H1 (cell line): ENCODE measurements around the gene PRR5L. TPM values are rescaled to one million over a fixed set of nuclear protein-coding genes. Genes with fewer than 3 reads are reported as not detected.
A peak's percentile ranks its signal among the peaks of the same experiment; 100 is the strongest.

Source experiments
- CTCF ChIA-PET: fragments of 300-600 bp; sonication (Branson Sonifier 250); formaldehyde crosslinking; loops from one replicate; lab custom pipeline; 2021; ENCODE audit not compliant: partially characterized antibody; lab: Charles Lee
- POLR2A ChIA-PET: fragments of 300-600 bp; sonication (Branson Sonifier 250); formaldehyde crosslinking; loops from one replicate; lab custom pipeline; 2021; ENCODE audit warnings: inconsistent platforms; ENCODE audit not compliant: partially characterized antibody; lab: Charles Lee
- DNase-seq, 2 experiments: peaks; one replicate each; pipeline versions ENCODE4 v3.0.0 to v3.0.0-alpha.2; 2010 to 2022; ENCODE audit warnings: low spot score in 2 of 2, low read depth in 1 of 2, mixed read lengths in 1 of 2
- FAIRE-seq: peaks from 2 replicates; lab custom pipeline; 2011; peaks lifted over from hg19 to GRCh38; lab: Jason Lieb, UNC
- H2AFZ ChIP-seq: 2 replicates; pipeline ENCODE4 v1.8.1; 2012; ENCODE audit warnings: low read length, inconsistent platforms
- H2AK5ac ChIP-seq: 2 replicates; pipeline ENCODE4 v1.6.1; 2013; ENCODE audit warnings: low read depth, low read length
- H2BK120ac ChIP-seq: replicated peaks from 2 replicates; pipeline ENCODE3; 2013; ENCODE audit warnings: low read depth, low read length, inconsistent platforms
- H2BK12ac ChIP-seq: 2 replicates; pipeline ENCODE4 v1.6.1; 2013; ENCODE audit warnings: low read depth, low read length
- H2BK15ac ChIP-seq: 2 replicates; pipeline ENCODE4 v1.6.1; 2013; ENCODE audit warnings: low read length
- H2BK20ac ChIP-seq: 2 replicates; pipeline ENCODE4 v1.6.1; 2013; ENCODE audit warnings: low read length
- H2BK5ac ChIP-seq: 2 replicates; pipeline ENCODE4 v1.6.1; 2013; ENCODE audit warnings: low read depth, low read length
- H3K14ac ChIP-seq: 2 replicates; pipeline ENCODE4 v1.6.1; 2013; ENCODE audit warnings: inconsistent platforms; ENCODE audit not compliant: insufficient read length
- H3K18ac ChIP-seq: 2 replicates; pipeline ENCODE4 v1.6.1; 2013; ENCODE audit warnings: low read length; ENCODE audit errors: extremely low read depth
- H3K23ac ChIP-seq: 2 replicates; pipeline ENCODE4 v1.6.1; 2013; ENCODE audit warnings: inconsistent platforms; ENCODE audit not compliant: insufficient read length
- H3K23me2 ChIP-seq: 2 replicates; pipeline ENCODE4 v1.6.1; 2013; ENCODE audit warnings: low read depth, low read length
- H3K27ac ChIP-seq: 2 replicates; pipeline ENCODE4 v1.6.1; 2011; ENCODE audit warnings: low read depth, low read length, inconsistent platforms
- H3K27me3 ChIP-seq, 4 experiments: replicated peaks in 1 of 4; 1 replicate in 1 of 4; 2 replicates in 3 of 4; pipeline versions ENCODE4 v1.6.1 to v1.8.1; 2011 to 2013; ENCODE audit warnings: low read length in 3 of 4, mild to moderate bottlenecking in 3 of 4, inconsistent platforms in 2 of 4, mixed read lengths in 2 of 4, moderate library complexity in 1 of 4; ENCODE audit not compliant: control insufficient read depth in 3 of 4, insufficient read depth in 3 of 4; ENCODE audit errors: extremely low read depth in 1 of 4
- H3K36me3 ChIP-seq, 4 experiments: 2 replicates each; pipeline versions ENCODE4 v1.6.1 to v1.8.1; 2011 to 2013; ENCODE audit warnings: mild to moderate bottlenecking in 4 of 4, low read length in 3 of 4, moderate library complexity in 2 of 4, control low read depth in 1 of 4, inconsistent platforms in 1 of 4; ENCODE audit not compliant: insufficient read depth in 4 of 4, control insufficient read depth in 2 of 4
- H3K4ac ChIP-seq: replicated peaks from 2 replicates; pipeline ENCODE3; 2013; ENCODE audit warnings: low read length, low read depth, mixed read lengths, inconsistent platforms; ENCODE audit not compliant: insufficient read length
- H3K4me1 ChIP-seq, 4 experiments: replicated peaks in 1 of 4; 1 replicate in 1 of 4; 2 replicates in 3 of 4; pipeline versions ENCODE4 v1.6.1 to v1.8.1; 2011 to 2013; ENCODE audit warnings: low read length in 3 of 4, inconsistent platforms in 2 of 4, mixed read lengths in 1 of 4; ENCODE audit not compliant: insufficient read depth in 4 of 4, control insufficient read depth in 3 of 4
- H3K4me2 ChIP-seq, 2 experiments: 2 replicates each; pipeline versions ENCODE4 v1.6.1 to v1.8.1; 2011 to 2013; ENCODE audit warnings: low read depth in 2 of 2, low read length in 2 of 2, control low read depth in 1 of 2, inconsistent platforms in 1 of 2, mild to moderate bottlenecking in 1 of 2; ENCODE audit not compliant: insufficient read depth in 1 of 2
- H3K4me3 ChIP-seq, 4 experiments: fragments of 200-600, 300-600 bp in 1 of 4; sonication (generic), shearing (Covaris generic), sonication (Bioruptor Twin) in 1 of 4; 2 replicates each; pipeline versions ENCODE4 v1.5.1 to v1.8.1; 2011 to 2016; ENCODE audit warnings: low read length in 4 of 4, low read depth in 3 of 4, control low read depth in 2 of 4, inconsistent platforms in 2 of 4, mild to moderate bottlenecking in 2 of 4, mixed read lengths in 1 of 4, moderate library complexity in 1 of 4; ENCODE audit not compliant: insufficient read depth in 2 of 4; ENCODE audit errors: extremely low read depth in 1 of 4
- H3K56ac ChIP-seq: replicated peaks from 2 replicates; pipeline ENCODE3; 2013; ENCODE audit warnings: low read depth, mild to moderate bottlenecking, mixed read lengths, low read length, inconsistent platforms; ENCODE audit not compliant: insufficient read length
- H3K79me1 ChIP-seq: 2 replicates; pipeline ENCODE4 v1.6.1; 2013; ENCODE audit warnings: low read depth, low read length, control low read depth
- H3K79me2 ChIP-seq, 2 experiments: 2 replicates each; pipeline versions ENCODE4 v1.6.1 to v1.8.1; 2012 to 2013; ENCODE audit warnings: low read length in 2 of 2, mild to moderate bottlenecking in 2 of 2, inconsistent platforms in 1 of 2; ENCODE audit not compliant: insufficient read depth in 2 of 2, control insufficient read depth in 1 of 2
- H3K9ac ChIP-seq, 4 experiments: replicated peaks in 1 of 4; 1 replicate in 1 of 4; 2 replicates in 3 of 4; pipeline versions ENCODE4 v1.6.1 to v1.8.1; 2011 to 2013; ENCODE audit warnings: low read depth in 3 of 4, low read length in 3 of 4, control low read depth in 2 of 4, mild to moderate bottlenecking in 2 of 4, moderate library complexity in 2 of 4, inconsistent platforms in 1 of 4; ENCODE audit errors: extremely low read depth in 1 of 4
- H3K9me3 ChIP-seq, 2 experiments: 2 replicates each; pipeline versions ENCODE4 v1.6.1 to v1.8.1; 2012 to 2013; ENCODE audit warnings: mild to moderate bottlenecking in 2 of 2, moderate library complexity in 2 of 2, control low read depth in 1 of 2, inconsistent platforms in 1 of 2, low read depth in 1 of 2, low read length in 1 of 2, mixed read lengths in 1 of 2; ENCODE audit not compliant: insufficient read depth in 2 of 2
- H4K20me1 ChIP-seq, 2 experiments: replicated peaks in 1 of 2; 2 replicates each; pipeline versions ENCODE3 to v1.8.1; 2011 to 2013; ENCODE audit warnings: inconsistent platforms in 2 of 2, low read length in 2 of 2, mild to moderate bottlenecking in 1 of 2; ENCODE audit not compliant: insufficient read depth in 2 of 2, control insufficient read depth in 1 of 2
- H4K5ac ChIP-seq: 2 replicates; pipeline ENCODE4 v1.6.1; 2013; ENCODE audit warnings: low read length, low read depth, mixed read lengths, inconsistent platforms; ENCODE audit not compliant: insufficient read length
- H4K8ac ChIP-seq: 2 replicates; pipeline ENCODE4 v1.8.0; 2013; ENCODE audit warnings: mild to moderate bottlenecking, moderate library complexity, low read length, inconsistent platforms; ENCODE audit not compliant: insufficient read depth; ENCODE audit errors: extremely low read depth
- H4K91ac ChIP-seq: replicated peaks from 2 replicates; pipeline ENCODE3; 2013; ENCODE audit warnings: low read length, mixed read lengths, inconsistent platforms; ENCODE audit not compliant: insufficient read length
- ATF3 ChIP-seq: IDR thresholded peaks from 2 replicates; pipeline ENCODE4 v1.6.1; 2011; ENCODE audit warnings: low read depth, mild to moderate bottlenecking, low read length; ENCODE audit not compliant: insufficient read depth
- CEBPB ChIP-seq: IDR thresholded peaks from 2 replicates; pipeline ENCODE4 v1.6.1; 2012; ENCODE audit warnings: low read depth, low read length
- EP300 ChIP-seq, 2 experiments: IDR thresholded peaks; 1 replicate in 1 of 2; 2 replicates in 1 of 2; pipeline ENCODE4 v1.6.1; 2011 to 2012; ENCODE audit warnings: low read depth in 2 of 2, low read length in 2 of 2, mild to moderate bottlenecking in 2 of 2, borderline replicate concordance in 1 of 2, inconsistent platforms in 1 of 2, moderate library complexity in 1 of 2
- MAFK ChIP-seq: IDR thresholded peaks from 2 replicates; pipeline ENCODE4 v1.6.1; 2012; ENCODE audit warnings: low read depth, mild to moderate bottlenecking, improper control_type of control experiment, low read length
- SAP30 ChIP-seq: fragments of 300-600 bp; sonication (generic); IDR thresholded peaks from 2 replicates; pipeline ENCODE4 v1.7.1; 2012; ENCODE audit warnings: low read length, moderate library complexity, mild to moderate bottlenecking, inconsistent platforms; ENCODE audit not compliant: insufficient read depth, insufficient replicate concordance
- SIN3A ChIP-seq, 2 experiments: IDR thresholded peaks in 1 of 2; conservative IDR thresholded peaks in 1 of 2; 2 replicates each; pipeline ENCODE4 v1.6.1; 2011 to 2012; ENCODE audit warnings: low read length in 2 of 2, improper control_type of control experiment in 1 of 2, low read depth in 1 of 2, mild to moderate bottlenecking in 1 of 2
- SIRT6 ChIP-seq: IDR thresholded peaks from one replicate; pipeline ENCODE4 v1.7.1; 2012; ENCODE audit warnings: low read length, inconsistent platforms
- SIX5 ChIP-seq: IDR thresholded peaks from 2 replicates; pipeline ENCODE4 v1.6.1; 2011; ENCODE audit warnings: mild to moderate bottlenecking, low read depth, low read length
- SP2 ChIP-seq: IDR thresholded peaks from 2 replicates; pipeline ENCODE4 v1.6.1; 2012; ENCODE audit warnings: mild to moderate bottlenecking, low read length, inconsistent platforms
- SRF ChIP-seq: IDR thresholded peaks from 2 replicates; pipeline ENCODE4 v1.6.1; 2011; ENCODE audit warnings: mild to moderate bottlenecking, low read depth, low read length, moderate library complexity
- YY1 ChIP-seq: IDR thresholded peaks from 2 replicates; pipeline ENCODE4 v1.6.1; 2011; ENCODE audit warnings: low read depth, mild to moderate bottlenecking, low read length
- WGBS, 2 experiments: shearing (Covaris generic) in 1 of 2; methylation state at CpG; one replicate each; pipeline versions ENCODE4 v1.1.6 to v1.1.7; 2013 to 2015; ENCODE audit warnings: low lambda C conversion rate in 2 of 2, mixed read lengths in 2 of 2, inconsistent platforms in 1 of 2, low coverage in 1 of 2, missing lambda C conversion rate in 1 of 2; ENCODE audit not compliant: insufficient replicate concordance in 2 of 2, insufficient coverage in 1 of 2, insufficient read length in 1 of 2; ENCODE audit errors: extremely low coverage in 1 of 2, missing lambda C conversion rate in 1 of 2; 5-methylcytosine and 5-hydroxymethylcytosine counted together
- polyA plus RNA-seq, 7 experiments: library from polyadenylated mRNA; depleted of rRNA in 3 of 7; stranded (reverse) in 5 of 7; unstranded in 2 of 7; fragments of >200 nt in 5 of 7; fragments of 200-250 nt in 2 of 7; gene quantifications; 1 replicate in 5 of 7; 2 replicates in 1 of 7; 4 replicates in 1 of 7; pipeline versions ENCODE4 v1.2.1 to v1.2.3, GENCODE V29; 2011 to 2013; ENCODE audit warnings: missing spikeins in 2 of 7, mixed read lengths in 2 of 7
- total RNA-seq: library from RNA; stranded (reverse); fragmentation: NEBNext Ultra II Directional; extraction: Animal tissue kit (Norgen Biotek cat#: 25700); gene quantifications from 2 replicates; pipeline ENCODE4 v1.2.1, GENCODE V29; 2021

Gene PRR5L
- total and polyA plus RNA-seq, 2 of the 8 experiments (the other 6 are each of a cell fraction or from before 2014, with no cell fraction given): 6.6 to 10.1 TPM

GRCh38 chr11:36377759-36378564 lies 81.9 kb downstream of the PRR5L start:
- peak overlapping the region; percentile 34; the same call in 1 of the 2 replicates for H2AFZ ChIP-seq
- peak overlapping the region; percentile 93 to 97 for H3K4me2 ChIP-seq
- H3K9ac ChIP-seq: peak overlapping the region in 2 of 4 experiments; percentile 34; a peak in 3 of 7 replicates

More at GRCh38 chr11:36377759-36378564, 81.9 kb downstream of the PRR5L start:
- Histone ChIP-seq H4K91ac (no peak overlapping the region), H3K4me1 (peaks cover 0 to 3% (median 1%) of the 10 kb centered on the region in 4 experiments; a peak in 1 of 7 replicates), H3K23ac (no peak overlapping the region), H4K5ac (no peak overlapping the region), H4K8ac (0 out of 2 replicates have a peak overlapping the region, but pooled peaks have one; percentile 76), H2BK15ac (no peak overlapping the region), H3K36me3 (no peaks in the 10 kb centered on the region), H3K4ac (no peak overlapping the region), H2AK5ac (no peak overlapping the region), H3K18ac (no peak overlapping the region), H4K20me1 (peaks cover 0 to 3% of the 10 kb centered on the region in 2 experiments), H3K79me2 (no peaks in the 10 kb centered on the region), H2BK20ac (no peak overlapping the region), H2BK120ac (no peak overlapping the region), H3K27me3 (peaks cover 4 to 23% (median 17%) of the 10 kb centered on the region in 4 experiments), H2BK5ac (no peak overlapping the region), H2BK12ac (0 out of 2 replicates have a peak overlapping the region, but pooled peaks have one; percentile 55), H3K14ac (no peak overlapping the region), H3K23me2 (peaks cover 10% of the 10 kb centered on the region), H3K56ac (peak overlapping the region; percentile 47), H3K4me3 (peak overlapping the region; percentile 81 to 98 (median 84)), H3K27ac (no peak overlapping the region), H3K79me1 (no peaks in the 10 kb centered on the region), H3K9me3 (no peaks in the 10 kb centered on the region)
- ChIA-PET POLR2A (interaction anchor here (1.7 kb wide), 1 partner anchor 59 kb away, joined by 4 read pairs; no protein-coding TSS in a partner anchor), CTCF (interaction anchor here (0.6 to 4.4 kb wide), 18 partner anchors 10 to 132 kb away, joined by 3 to 33 read pairs (median 4); no protein-coding TSS in a partner anchor)
- no peak for TF ChIP-seq SIX5
- TF ChIP-seq EP300 (IDR thresholded peaks at IDR 0.05; ENCODE audit: borderline replicate concordance in 1 of 2, low read depth in 2 of 2, low read length in 2 of 2): no peak
- TF ChIP-seq SAP30: no peak
- TF ChIP-seq SRF: no peak
- TF ChIP-seq SP2: no peak
- TF ChIP-seq YY1: no peak
- TF ChIP-seq SIRT6: no peak
- no peak for TF ChIP-seq ATF3
- TF ChIP-seq MAFK: no peak
- no peak for TF ChIP-seq SIN3A (conservative IDR thresholded peaks at IDR 0.05 in 1 of 2, IDR thresholded peaks at IDR 0.05 in 1 of 2; ENCODE audit: low read depth in 1 of 2, low read length in 2 of 2)
- no peak for TF ChIP-seq CEBPB
- 35% methylated on average over 22 of the region's 22 CpGs; no CpG with 5 or more reads in 1 of the 2 experiments for WGBS, 2 experiments
- DNase-seq (no peak), FAIRE-seq (peak; percentile 28)
